ENCODE measurements around the gene TAF11L11. TPM values are rescaled to one million over a fixed set of nuclear protein-coding genes. Genes with fewer than 3 reads are reported as not detected.
"Not testable (repeated sequence)": the region's sequence is repeated elsewhere in the genome, so short reads cannot be mapped to it uniquely, and the experiment has no call there.

TAF11L11 gene
- not detected in 2 replicates for total RNA-seq
- long read RNA-seq: 0 reads

GRCh38 chr5:17603880-17604279, at the start of gene TAF11L11:
Gene TAF11L11, plus strand, starts transcription at chr5:17604183.
- not testable (repeated sequence) for DNase-seq (ENCODE audit: low spot score, unreplicated experiment); H3K27ac Mint-ChIP-seq; H3K4me1 Mint-ChIP-seq (ENCODE audit: low read depth); H3K27me3 Mint-ChIP-seq; H3K9me3 Mint-ChIP-seq (ENCODE audit: low read depth); H3K36me3 Mint-ChIP-seq (ENCODE audit: insufficient read depth); H3K4me3 Mint-ChIP-seq (ENCODE audit: low read depth)

- not testable (repeated sequence) for H3K27ac Mint-ChIP-seq; DNase-seq (ENCODE audit: low spot score, unreplicated experiment); H3K36me3 Mint-ChIP-seq (ENCODE audit: insufficient read depth); H3K4me3 Mint-ChIP-seq (ENCODE audit: low read depth); H3K4me1 Mint-ChIP-seq (ENCODE audit: low read depth); H3K27me3 Mint-ChIP-seq; H3K9me3 Mint-ChIP-seq (ENCODE audit: low read depth)
Measured at GRCh38 chr5:17585658-17586057, 18.3 kb upstream of the TAF11L11 start, which contains the start of gene TAF11L7. Gene TAF11L7, minus strand, starts transcription at chr5:17585758.

GRCh38 chr5:17590860-17591259, 13.1 kb upstream of the TAF11L11 start, which contains the start of gene TAF11L8:
Gene TAF11L8, minus strand, starts transcription at chr5:17590960.
- H3K9me3 Mint-ChIP-seq (ENCODE audit: low read depth); H3K36me3 Mint-ChIP-seq (ENCODE audit: insufficient read depth); H3K27ac Mint-ChIP-seq; H3K27me3 Mint-ChIP-seq; H3K4me3 Mint-ChIP-seq (ENCODE audit: low read depth); H3K4me1 Mint-ChIP-seq (ENCODE audit: low read depth); DNase-seq (ENCODE audit: low spot score, unreplicated experiment): not testable (repeated sequence)

- H3K36me3 Mint-ChIP-seq (ENCODE audit: insufficient read depth); DNase-seq (ENCODE audit: low spot score, unreplicated experiment); H3K4me1 Mint-ChIP-seq (ENCODE audit: low read depth); H3K4me3 Mint-ChIP-seq (ENCODE audit: low read depth); H3K9me3 Mint-ChIP-seq (ENCODE audit: low read depth); H3K27ac Mint-ChIP-seq; H3K27me3 Mint-ChIP-seq: not testable (repeated sequence)
Measured at GRCh38 chr5:17594255-17594654, 9.7 kb upstream of the TAF11L11 start, which contains the start of gene TAF11L9. Gene TAF11L9, minus strand, starts transcription at chr5:17594394.

DNA sequence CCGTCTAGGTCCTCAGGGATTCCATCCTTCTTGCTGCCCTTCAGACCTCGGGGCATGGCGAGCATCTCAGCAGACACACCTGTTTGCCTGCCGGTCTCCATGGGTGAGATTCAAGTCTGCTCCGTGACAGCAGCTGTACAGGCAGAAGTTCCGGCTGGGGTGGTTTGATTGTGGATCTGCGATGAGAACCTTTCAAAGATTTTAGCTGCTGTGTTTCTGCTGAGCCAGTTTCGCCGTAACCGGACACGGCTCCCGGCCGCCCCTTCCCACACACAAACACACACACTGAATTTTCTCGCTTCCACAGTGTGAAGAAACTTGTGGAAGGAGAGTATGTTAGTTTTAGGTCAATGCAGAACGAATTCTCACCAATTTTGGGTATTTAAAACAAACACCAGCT, 6.3 kb upstream of the TAF11L11 start, which contains the start of gene TAF11L10:
TAF11L10 (minus strand) TSS at position 101 of the 400 bp plus-strand sequence.
- H3K4me3 Mint-ChIP-seq (ENCODE audit: low read depth); H3K27ac Mint-ChIP-seq; DNase-seq (ENCODE audit: low spot score, unreplicated experiment); H3K4me1 Mint-ChIP-seq (ENCODE audit: low read depth); H3K27me3 Mint-ChIP-seq; H3K9me3 Mint-ChIP-seq (ENCODE audit: low read depth); H3K36me3 Mint-ChIP-seq (ENCODE audit: insufficient read depth): not testable (repeated sequence)

- H3K4me1 Mint-ChIP-seq (ENCODE audit: low read depth): no peaks in the 10 kb centered on the region
- DNase-seq (ENCODE audit: low spot score, unreplicated experiment): no peak
- H3K9me3 Mint-ChIP-seq (ENCODE audit: low read depth): no peaks in the 10 kb centered on the region
- no peak overlapping the region for H3K27ac Mint-ChIP-seq
- no peak overlapping the region for H3K4me3 Mint-ChIP-seq (ENCODE audit: low read depth)
- no peaks in the 10 kb centered on the region for H3K36me3 Mint-ChIP-seq (ENCODE audit: insufficient read depth)
- TF ChIP-seq, protein P1, sequence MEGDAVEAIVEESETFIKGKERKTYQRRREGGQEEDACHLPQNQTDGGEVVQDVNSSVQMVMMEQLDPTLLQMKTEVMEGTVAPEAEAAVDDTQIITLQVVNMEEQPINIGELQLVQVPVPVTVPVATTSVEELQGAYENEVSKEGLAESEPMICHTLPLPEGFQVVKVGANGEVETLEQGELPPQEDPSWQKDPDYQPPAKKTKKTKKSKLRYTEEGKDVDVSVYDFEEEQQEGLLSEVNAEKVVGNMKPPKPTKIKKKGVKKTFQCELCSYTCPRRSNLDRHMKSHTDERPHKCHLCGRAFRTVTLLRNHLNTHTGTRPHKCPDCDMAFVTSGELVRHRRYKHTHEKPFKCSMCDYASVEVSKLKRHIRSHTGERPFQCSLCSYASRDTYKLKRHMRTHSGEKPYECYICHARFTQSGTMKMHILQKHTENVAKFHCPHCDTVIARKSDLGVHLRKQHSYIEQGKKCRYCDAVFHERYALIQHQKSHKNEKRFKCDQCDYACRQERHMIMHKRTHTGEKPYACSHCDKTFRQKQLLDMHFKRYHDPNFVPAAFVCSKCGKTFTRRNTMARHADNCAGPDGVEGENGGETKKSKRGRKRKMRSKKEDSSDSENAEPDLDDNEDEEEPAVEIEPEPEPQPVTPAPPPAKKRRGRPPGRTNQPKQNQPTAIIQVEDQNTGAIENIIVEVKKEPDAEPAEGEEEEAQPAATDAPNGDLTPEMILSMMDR (IDR thresholded peaks at IDR 0.05; ENCODE audit: unreplicated experiment): no peak
- H3K27me3 Mint-ChIP-seq: no peaks in the 10 kb centered on the region
Measured at GRCh38 chr5:17604951-17605350, 968 bp downstream of the TAF11L11 start.

- not testable (repeated sequence) for DNase-seq (ENCODE audit: low spot score, unreplicated experiment); H3K9me3 Mint-ChIP-seq (ENCODE audit: low read depth); H3K4me3 Mint-ChIP-seq (ENCODE audit: low read depth); H3K27me3 Mint-ChIP-seq; H3K4me1 Mint-ChIP-seq (ENCODE audit: low read depth); H3K27ac Mint-ChIP-seq; H3K36me3 Mint-ChIP-seq (ENCODE audit: insufficient read depth)
Measured at GRCh38 chr5:17607461-17607860, 3.5 kb downstream of the TAF11L11 start.

DNA sequence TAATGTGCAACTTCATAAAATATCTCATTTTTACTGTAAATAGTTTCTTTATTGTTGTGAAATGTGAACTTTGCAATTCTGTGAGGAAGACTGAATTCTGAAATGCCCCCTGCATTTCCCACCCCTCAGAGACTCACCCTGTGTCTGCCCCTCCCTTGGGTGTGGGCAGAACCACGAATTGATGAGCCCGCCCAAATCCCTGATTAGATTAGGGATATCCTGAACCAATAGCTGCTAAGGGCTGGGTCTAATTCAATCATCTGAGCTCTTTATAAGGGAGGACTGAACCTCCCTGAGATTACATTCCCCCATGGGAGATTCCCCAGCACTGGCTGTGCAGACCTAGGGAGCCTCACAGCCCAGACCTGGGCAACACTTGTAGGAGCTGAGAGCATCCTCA, 6.1 kb downstream of the TAF11L11 start, which contains the start of gene TAF11L12:
TAF11L12 (plus strand) TSS at position 301 of the 400 bp plus-strand sequence.
- not testable (repeated sequence) for H3K27ac Mint-ChIP-seq; H3K9me3 Mint-ChIP-seq (ENCODE audit: low read depth)

GRCh38 chr5:17614872-17615605, 11.1 kb downstream of the TAF11L11 start:
- no peaks in the 10 kb centered on the region for H3K4me1 Mint-ChIP-seq (ENCODE audit: low read depth)
- no peaks in the 10 kb centered on the region for H3K27me3 Mint-ChIP-seq
- H3K4me3 Mint-ChIP-seq (ENCODE audit: low read depth): no peak overlapping the region
- no peak overlapping the region for H3K27ac Mint-ChIP-seq
- TF ChIP-seq, protein P1 (IDR thresholded peaks at IDR 0.05; ENCODE audit: unreplicated experiment): no peak
- H3K9me3 Mint-ChIP-seq (ENCODE audit: low read depth): no peaks in the 10 kb centered on the region
- H3K36me3 Mint-ChIP-seq (ENCODE audit: insufficient read depth): no peaks in the 10 kb centered on the region
- DNase-seq (ENCODE audit: low spot score, unreplicated experiment): no peak

More for the DNA sequence above, 6.1 kb downstream of the TAF11L11 start, which contains the start of gene TAF11L12:
- not testable (repeated sequence) for H3K27me3 Mint-ChIP-seq; H3K4me3 Mint-ChIP-seq (ENCODE audit: low read depth); H3K36me3 Mint-ChIP-seq (ENCODE audit: insufficient read depth); H3K4me1 Mint-ChIP-seq (ENCODE audit: low read depth); DNase-seq (ENCODE audit: low spot score, unreplicated experiment)
